ENCODE measurements around the gene FAM221B.

DNA sequence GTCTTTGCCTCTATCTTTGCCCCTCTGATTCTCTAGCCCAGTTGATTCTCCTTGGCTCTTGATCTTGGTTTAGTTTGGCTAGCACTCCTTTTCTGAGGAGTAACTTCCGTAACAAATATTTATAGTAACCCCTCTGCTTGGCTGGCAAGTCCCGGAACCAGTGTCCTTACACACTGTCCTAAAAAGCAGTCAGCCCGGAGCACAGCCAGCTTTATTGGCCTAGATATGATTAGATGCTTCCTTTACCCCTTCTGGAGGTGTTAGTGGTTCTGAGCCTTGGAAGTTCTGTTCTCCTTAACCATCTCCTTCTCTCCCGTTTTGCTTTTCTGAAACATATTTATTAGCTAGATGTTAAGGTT lies 57.5 kb downstream of the FAM221B start:
- TF ChIP-seq, protein P1, sequence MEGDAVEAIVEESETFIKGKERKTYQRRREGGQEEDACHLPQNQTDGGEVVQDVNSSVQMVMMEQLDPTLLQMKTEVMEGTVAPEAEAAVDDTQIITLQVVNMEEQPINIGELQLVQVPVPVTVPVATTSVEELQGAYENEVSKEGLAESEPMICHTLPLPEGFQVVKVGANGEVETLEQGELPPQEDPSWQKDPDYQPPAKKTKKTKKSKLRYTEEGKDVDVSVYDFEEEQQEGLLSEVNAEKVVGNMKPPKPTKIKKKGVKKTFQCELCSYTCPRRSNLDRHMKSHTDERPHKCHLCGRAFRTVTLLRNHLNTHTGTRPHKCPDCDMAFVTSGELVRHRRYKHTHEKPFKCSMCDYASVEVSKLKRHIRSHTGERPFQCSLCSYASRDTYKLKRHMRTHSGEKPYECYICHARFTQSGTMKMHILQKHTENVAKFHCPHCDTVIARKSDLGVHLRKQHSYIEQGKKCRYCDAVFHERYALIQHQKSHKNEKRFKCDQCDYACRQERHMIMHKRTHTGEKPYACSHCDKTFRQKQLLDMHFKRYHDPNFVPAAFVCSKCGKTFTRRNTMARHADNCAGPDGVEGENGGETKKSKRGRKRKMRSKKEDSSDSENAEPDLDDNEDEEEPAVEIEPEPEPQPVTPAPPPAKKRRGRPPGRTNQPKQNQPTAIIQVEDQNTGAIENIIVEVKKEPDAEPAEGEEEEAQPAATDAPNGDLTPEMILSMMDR (IDR thresholded peaks at IDR 0.05), result no peak
- TF ChIP-seq POLR2AphosphoS5 (IDR thresholded peaks at IDR 0.05), result peak; percentile 33 to 46
- no peak for TF ChIP-seq EP300 (IDR thresholded peaks at IDR 0.05)
